ENCODE measurements around the gene OR2V1. TPM values are rescaled to one million over a fixed set of nuclear protein-coding genes. Genes with fewer than 3 reads are reported as not detected.

The OR2V1 gene
- total and polyA plus RNA-seq, 2 donors: 0.02 to 0.05 TPM

DNA sequence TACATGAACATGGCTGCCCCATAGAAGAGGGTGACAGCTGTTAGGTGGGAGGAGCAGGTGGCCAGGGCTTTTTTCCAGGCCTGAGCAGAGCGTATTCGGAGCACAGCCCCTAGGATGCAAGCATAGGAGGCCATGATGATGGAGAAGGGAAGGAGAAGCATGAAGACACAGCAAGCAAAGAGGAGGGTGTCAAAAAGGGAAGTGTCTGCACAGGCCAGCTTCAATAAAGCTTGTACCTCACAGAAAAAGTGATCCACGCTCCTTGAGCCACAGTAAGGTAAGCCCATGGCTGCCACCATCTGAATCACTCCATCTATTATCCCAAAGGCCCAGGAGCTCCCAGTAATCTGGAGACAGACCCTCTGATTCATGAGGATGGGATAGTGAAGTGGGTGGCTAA is 6.4 kb downstream of the OR2V1 start:
- H3K9me3 ChIP-seq (ENCODE audit: control insufficient read depth in 2 of 2, insufficient read depth in 1 of 2, low read length in 1 of 2): no peaks in the 10 kb centered on the region
- H3K27ac ChIP-seq (ENCODE audit: low read depth in 1 of 2, low read length in 1 of 2): no peak overlapping the region
- no peak for DNase-seq (ENCODE audit: low read depth in 6 of 9, low spot score in 9 of 9)
- WGBS: 89% methylated on average over 3 of the region's 3 CpGs
- no peaks in the 10 kb centered on the region for H3K36me3 ChIP-seq (ENCODE audit: control insufficient read depth in 2 of 2, insufficient read depth in 2 of 2, low read length in 1 of 2)
- H3K27me3 ChIP-seq (ENCODE audit: control insufficient read depth in 2 of 2, insufficient read depth in 1 of 2, low read length in 1 of 2): peaks cover 0 to 22% of the 10 kb centered on the region in 2 donors
- H3K4me1 ChIP-seq (ENCODE audit: control insufficient read depth in 2 of 2, insufficient read depth in 2 of 2, low read length in 2 of 2): no peaks in the 10 kb centered on the region
- H3K4me3 ChIP-seq (ENCODE audit: low read length in 2 of 2): no peak overlapping the region

DNA sequence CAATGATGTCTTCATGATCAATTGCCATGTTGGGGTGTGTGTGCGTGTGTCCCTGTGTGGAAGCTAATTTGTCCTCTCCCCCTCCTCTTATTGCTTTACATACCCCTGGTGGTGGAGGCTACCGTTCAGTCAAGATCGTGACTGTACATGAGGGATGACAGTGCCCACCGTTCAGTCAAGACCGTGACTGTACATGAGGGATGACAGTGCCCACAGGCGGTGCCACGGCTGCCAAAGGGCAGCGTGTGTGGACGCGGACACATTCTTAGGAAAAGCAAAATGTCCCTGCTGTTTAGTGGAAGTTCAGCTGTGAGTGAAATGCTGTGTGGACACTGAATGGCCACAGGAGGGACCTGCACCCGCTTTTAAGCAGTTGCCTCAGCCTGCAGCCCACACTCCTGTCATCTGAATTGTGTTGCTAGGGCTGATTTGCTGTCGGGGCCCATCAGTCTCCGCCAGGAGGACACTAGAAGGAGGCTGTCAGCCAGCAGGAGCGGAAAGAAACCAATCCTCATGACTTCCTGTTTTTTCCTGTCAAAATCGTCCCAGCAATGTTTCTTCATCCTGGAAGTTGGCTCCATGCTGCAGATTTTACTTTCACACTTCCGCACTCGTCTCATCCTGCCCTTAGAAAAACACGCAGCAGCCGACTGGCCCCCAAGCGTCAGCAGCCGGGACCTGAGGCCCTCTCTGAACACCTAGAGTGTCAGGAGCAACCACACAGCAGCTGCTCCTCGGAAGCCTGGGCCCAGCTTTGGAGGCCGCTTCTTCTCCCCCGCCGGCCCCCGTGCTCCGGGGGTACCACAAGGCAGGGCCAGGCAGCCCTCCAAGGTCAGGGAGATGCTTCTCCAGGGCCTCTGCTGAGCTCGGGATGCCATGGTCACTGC is 9.1 kb downstream of the OR2V1 start:
- H3K9me3 ChIP-seq (ENCODE audit: control insufficient read depth in 2 of 2, insufficient read depth in 1 of 2, low read length in 1 of 2): no peaks in the 10 kb centered on the region
- peak overlapping the region in 1 of 2 donors; percentile 20 for H3K27ac ChIP-seq (ENCODE audit: low read depth in 1 of 2, low read length in 1 of 2)
- WGBS: 58% methylated on average over 28 of the region's 28 CpGs
- no peaks in the 10 kb centered on the region for H3K4me1 ChIP-seq (ENCODE audit: control insufficient read depth in 2 of 2, insufficient read depth in 2 of 2, low read length in 2 of 2)
- H3K27me3 ChIP-seq (ENCODE audit: control insufficient read depth in 2 of 2, insufficient read depth in 1 of 2, low read length in 1 of 2): peaks cover 0 to 32% of the 10 kb centered on the region in 2 donors
- H3K36me3 ChIP-seq (ENCODE audit: control insufficient read depth in 2 of 2, insufficient read depth in 2 of 2, low read length in 1 of 2): no peaks in the 10 kb centered on the region
- no peak for DNase-seq (ENCODE audit: low read depth in 6 of 9, low spot score in 9 of 9)
- H3K4me3 ChIP-seq (ENCODE audit: low read length in 2 of 2): no peak overlapping the region

DNA sequence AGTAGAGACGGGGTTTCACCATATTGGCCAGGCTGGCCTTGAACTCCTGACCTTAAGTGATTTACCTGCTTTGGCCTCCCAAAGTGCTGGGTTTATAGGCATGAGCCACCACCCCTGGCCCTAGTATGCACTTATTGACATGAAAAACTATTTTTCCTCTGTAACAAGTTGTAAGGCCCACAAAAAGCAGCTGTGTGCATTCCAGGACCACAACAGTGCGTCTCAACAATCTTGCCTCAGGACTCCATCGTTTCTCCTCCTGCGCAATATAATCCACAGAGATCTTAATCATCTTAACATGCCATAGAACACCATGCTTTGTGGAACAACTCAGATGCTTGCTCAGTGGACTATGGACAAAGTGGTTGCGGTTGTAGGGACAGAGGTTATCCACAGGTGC is 10.2 kb downstream of the OR2V1 start:
- Histone ChIP-seq H3K27ac (ENCODE audit: low read depth in 1 of 2, low read length in 1 of 2) (no peak overlapping the region), H3K4me1 (ENCODE audit: control insufficient read depth in 2 of 2, insufficient read depth in 2 of 2, low read length in 2 of 2) (no peaks in the 10 kb centered on the region), H3K4me3 (ENCODE audit: low read length in 2 of 2) (no peak overlapping the region), H3K27me3 (ENCODE audit: control insufficient read depth in 2 of 2, insufficient read depth in 1 of 2, low read length in 1 of 2) (peaks cover 3 to 43% of the 10 kb centered on the region in 2 donors), H3K9me3 (ENCODE audit: control insufficient read depth in 2 of 2, insufficient read depth in 1 of 2, low read length in 1 of 2) (no peaks in the 10 kb centered on the region), H3K36me3 (ENCODE audit: control insufficient read depth in 2 of 2, insufficient read depth in 2 of 2, low read length in 1 of 2) (no peaks in the 10 kb centered on the region)
- 92% methylated on average over 5 of the region's 5 CpGs for WGBS
- no peak for DNase-seq (ENCODE audit: low read depth in 6 of 9, low spot score in 9 of 9)

DNA sequence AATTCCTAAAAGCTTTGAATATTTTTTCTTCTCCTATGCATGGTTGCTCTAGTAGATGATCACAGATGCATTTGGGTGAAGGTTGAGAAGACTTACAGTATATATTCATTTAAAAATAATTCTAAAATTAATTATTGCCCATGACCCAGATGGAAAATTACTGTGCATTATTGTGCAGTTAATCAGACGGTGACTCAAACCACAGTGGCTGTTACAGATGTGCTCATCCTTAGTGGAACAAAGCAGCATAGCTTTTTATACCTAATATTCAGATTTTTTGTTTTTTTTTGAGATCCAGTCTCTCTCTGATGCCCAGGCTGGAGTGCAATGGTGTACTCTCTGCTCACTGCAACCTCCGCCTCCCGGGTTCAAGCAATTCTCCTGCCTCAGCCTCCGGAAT is 10.7 kb downstream of the OR2V1 start:
- DNase-seq (ENCODE audit: low read depth in 6 of 9, low spot score in 9 of 9): no peak
- Histone ChIP-seq H3K27ac (ENCODE audit: low read depth in 1 of 2, low read length in 1 of 2) (no peak overlapping the region), H3K4me3 (ENCODE audit: low read length in 2 of 2) (no peak overlapping the region), H3K36me3 (ENCODE audit: control insufficient read depth in 2 of 2, insufficient read depth in 2 of 2, low read length in 1 of 2) (no peaks in the 10 kb centered on the region), H3K4me1 (ENCODE audit: control insufficient read depth in 2 of 2, insufficient read depth in 2 of 2, low read length in 2 of 2) (no peaks in the 10 kb centered on the region), H3K9me3 (ENCODE audit: control insufficient read depth in 2 of 2, insufficient read depth in 1 of 2, low read length in 1 of 2) (no peaks in the 10 kb centered on the region), H3K27me3 (ENCODE audit: control insufficient read depth in 2 of 2, insufficient read depth in 1 of 2, low read length in 1 of 2) (peaks cover 3 to 47% of the 10 kb centered on the region in 2 donors)
- WGBS: 95% methylated on average over 4 of the region's 4 CpGs

DNA sequence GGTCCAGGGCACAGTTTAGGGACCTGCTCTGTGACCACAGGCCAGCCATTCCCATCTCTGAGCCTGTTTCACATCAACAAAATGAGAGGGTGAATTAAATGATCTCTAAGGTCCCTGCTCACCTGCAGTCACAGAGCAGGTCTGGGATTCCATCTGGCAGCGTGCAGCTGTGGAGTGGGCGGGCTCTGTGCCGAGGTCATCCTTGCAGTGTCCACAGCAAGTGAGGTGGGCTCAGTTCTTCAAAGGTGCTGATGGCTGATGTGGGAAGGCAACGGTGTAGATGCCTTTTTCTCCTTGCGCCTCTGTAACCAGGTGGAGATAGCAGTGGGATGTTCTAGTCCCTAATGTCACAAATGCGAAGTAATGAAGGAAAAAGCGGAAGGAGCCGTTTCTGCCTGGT is 11.9 kb downstream of the OR2V1 start:
- Histone ChIP-seq H3K27me3 (ENCODE audit: control insufficient read depth in 2 of 2, insufficient read depth in 1 of 2, low read length in 1 of 2) (peaks cover 13 to 57% of the 10 kb centered on the region in 2 donors), H3K4me1 (ENCODE audit: control insufficient read depth in 2 of 2, insufficient read depth in 2 of 2, low read length in 2 of 2) (peaks cover 0 to 5% of the 10 kb centered on the region in 2 donors), H3K27ac (ENCODE audit: low read depth in 1 of 2, low read length in 1 of 2) (no peak overlapping the region), H3K9me3 (ENCODE audit: control insufficient read depth in 2 of 2, insufficient read depth in 1 of 2, low read length in 1 of 2) (peaks cover 0 to 7% of the 10 kb centered on the region in 2 donors), H3K36me3 (ENCODE audit: control insufficient read depth in 2 of 2, insufficient read depth in 2 of 2, low read length in 1 of 2) (no peaks in the 10 kb centered on the region), H3K4me3 (ENCODE audit: low read length in 2 of 2) (no peak overlapping the region)
- WGBS: 94% methylated on average over 8 of the region's 8 CpGs
- no peak for DNase-seq (ENCODE audit: low read depth in 6 of 9, low spot score in 9 of 9)

DNA sequence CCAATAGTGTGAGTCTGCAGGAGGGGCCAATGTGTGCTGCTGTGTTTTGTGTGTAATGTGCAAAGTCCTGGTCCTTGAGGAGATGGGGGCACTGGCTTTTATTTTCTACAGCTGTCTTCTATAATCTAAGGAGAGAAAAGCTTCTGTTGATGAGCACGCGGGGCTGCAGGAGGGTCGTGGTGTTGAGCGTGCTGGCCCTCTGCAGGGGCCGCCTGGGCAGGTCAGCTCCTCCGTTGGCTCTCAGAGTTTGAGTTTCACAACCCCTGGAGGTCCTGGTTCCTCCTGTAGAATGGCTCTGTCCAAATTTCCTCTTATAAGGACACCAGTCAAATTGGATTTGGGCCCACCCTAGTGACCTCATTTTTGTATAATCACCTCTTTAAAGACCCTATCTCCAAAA is 12.6 kb downstream of the OR2V1 start:
- peaks cover 0 to 10% of the 10 kb centered on the region in 2 donors for H3K9me3 ChIP-seq (ENCODE audit: control insufficient read depth in 2 of 2, insufficient read depth in 1 of 2, low read length in 1 of 2)
- H3K27ac ChIP-seq (ENCODE audit: low read depth in 1 of 2, low read length in 1 of 2): no peak overlapping the region
- WGBS: 91% methylated on average over 6 of the region's 6 CpGs
- no peaks in the 10 kb centered on the region for H3K36me3 ChIP-seq (ENCODE audit: control insufficient read depth in 2 of 2, insufficient read depth in 2 of 2, low read length in 1 of 2)
- H3K4me1 ChIP-seq (ENCODE audit: control insufficient read depth in 2 of 2, insufficient read depth in 2 of 2, low read length in 2 of 2): peaks cover 0 to 5% of the 10 kb centered on the region in 2 donors
- peaks cover 15 to 61% of the 10 kb centered on the region in 2 donors for H3K27me3 ChIP-seq (ENCODE audit: control insufficient read depth in 2 of 2, insufficient read depth in 1 of 2, low read length in 1 of 2)
- no peak overlapping the region for H3K4me3 ChIP-seq (ENCODE audit: low read length in 2 of 2)
- DNase-seq (ENCODE audit: low read depth in 6 of 9, low spot score in 9 of 9): no peak

DNA sequence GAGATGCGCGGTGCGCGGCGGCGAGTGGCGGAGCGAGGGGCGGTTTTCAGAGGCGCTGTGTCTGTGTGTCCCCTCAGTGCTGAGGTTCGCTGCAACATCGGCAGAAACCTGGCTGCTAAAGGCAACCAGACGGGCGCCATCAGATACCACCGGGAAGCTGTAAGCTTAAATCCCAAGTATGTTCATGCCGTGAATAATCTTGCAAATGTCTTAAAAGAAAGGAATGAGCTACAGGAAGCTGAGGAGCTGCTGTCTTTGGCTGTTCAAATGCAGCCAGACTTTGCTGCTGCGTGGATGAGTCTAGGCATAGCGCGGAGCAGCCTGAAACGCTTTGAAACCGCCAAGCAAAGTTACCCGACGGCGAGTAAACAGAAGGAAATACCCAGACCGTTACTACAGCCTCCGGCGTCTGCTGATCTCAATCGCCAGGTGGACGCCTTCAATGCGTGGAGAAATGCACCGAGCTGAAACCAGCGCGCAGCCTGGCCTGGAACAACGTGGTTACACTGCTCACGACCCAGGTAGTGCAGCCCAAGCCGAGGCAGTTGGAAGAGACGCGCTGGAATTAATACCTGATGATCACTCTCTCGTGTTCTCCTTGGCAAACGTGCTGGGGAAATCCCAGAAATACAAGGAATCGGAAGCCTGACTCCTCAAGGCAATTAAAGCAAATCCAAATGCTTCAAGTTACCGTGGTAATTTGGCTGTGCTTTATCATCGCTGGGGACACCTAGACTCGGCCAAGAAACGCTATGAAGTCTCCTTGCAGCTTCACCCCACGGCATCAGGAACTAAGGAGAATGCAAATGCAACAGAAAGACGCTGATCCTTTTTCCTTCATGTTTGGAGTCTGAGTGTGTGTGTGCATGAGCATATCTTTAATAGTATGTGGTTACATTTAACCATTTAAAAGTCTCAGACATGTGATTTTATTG is 15.9 kb downstream of the OR2V1 start:
- peak in 5 of 9 donors; percentile 0 to 30 (median 5) for DNase-seq (ENCODE audit: low read depth in 6 of 9, low spot score in 9 of 9)
- H3K27ac ChIP-seq (ENCODE audit: low read depth in 1 of 2, low read length in 1 of 2): peak overlapping the region in 1 of 2 donors; percentile 60
- H3K36me3 ChIP-seq (ENCODE audit: control insufficient read depth in 2 of 2, insufficient read depth in 2 of 2, low read length in 1 of 2): no peaks in the 10 kb centered on the region
- H3K4me1 ChIP-seq (ENCODE audit: control insufficient read depth in 2 of 2, insufficient read depth in 2 of 2, low read length in 2 of 2): peaks cover 0 to 5% of the 10 kb centered on the region in 2 donors
- H3K4me3 ChIP-seq (ENCODE audit: low read length in 2 of 2): no peak overlapping the region
- WGBS: 12% methylated on average over 47 of the region's 47 CpGs
- H3K27me3 ChIP-seq (ENCODE audit: control insufficient read depth in 2 of 2, insufficient read depth in 1 of 2, low read length in 1 of 2): peaks cover 17 to 61% of the 10 kb centered on the region in 2 donors
- peaks cover 0 to 10% of the 10 kb centered on the region in 2 donors for H3K9me3 ChIP-seq (ENCODE audit: control insufficient read depth in 2 of 2, insufficient read depth in 1 of 2, low read length in 1 of 2)

DNA sequence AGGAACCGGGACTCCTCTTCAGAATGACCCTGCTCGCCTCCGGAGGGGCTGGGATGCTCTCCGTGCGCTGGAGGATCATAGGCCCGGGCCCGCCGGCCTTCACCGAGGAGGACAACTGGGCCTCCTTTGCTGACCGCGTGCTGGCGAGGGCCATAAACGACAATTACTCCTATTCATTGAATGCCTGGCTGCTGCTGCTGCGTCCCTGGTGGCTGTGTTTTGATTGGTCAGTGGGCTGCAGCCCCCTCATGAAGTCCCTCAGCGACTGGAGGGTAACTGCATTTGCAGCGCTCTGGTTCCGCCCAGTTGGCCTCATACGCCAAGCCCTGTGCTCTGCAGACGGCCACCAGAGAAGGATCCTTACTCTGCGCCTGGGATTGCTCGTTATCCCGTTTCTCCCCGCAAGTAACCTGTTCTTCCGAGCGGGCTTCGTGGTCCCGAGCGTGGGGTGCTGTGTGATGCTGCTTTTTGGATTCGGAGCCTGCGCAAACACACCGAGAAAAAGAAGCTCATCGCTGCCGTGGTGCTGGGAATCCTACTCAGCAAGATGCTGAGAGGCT is 16.6 kb downstream of the OR2V1 start:
- no peaks in the 10 kb centered on the region for H3K36me3 ChIP-seq (ENCODE audit: control insufficient read depth in 2 of 2, insufficient read depth in 2 of 2, low read length in 1 of 2)
- DNase-seq (ENCODE audit: low read depth in 6 of 9, low spot score in 9 of 9): no peak
- H3K9me3 ChIP-seq (ENCODE audit: control insufficient read depth in 2 of 2, insufficient read depth in 1 of 2, low read length in 1 of 2): peaks cover 0 to 10% of the 10 kb centered on the region in 2 donors
- peaks cover 0 to 5% of the 10 kb centered on the region in 2 donors for H3K4me1 ChIP-seq (ENCODE audit: control insufficient read depth in 2 of 2, insufficient read depth in 2 of 2, low read length in 2 of 2)
- H3K27ac ChIP-seq (ENCODE audit: low read depth in 1 of 2, low read length in 1 of 2): peak overlapping the region in 1 of 2 donors; percentile 60
- WGBS: 54% methylated on average over 33 of the region's 33 CpGs
- H3K27me3 ChIP-seq (ENCODE audit: control insufficient read depth in 2 of 2, insufficient read depth in 1 of 2, low read length in 1 of 2): peaks cover 17 to 66% of the 10 kb centered on the region in 2 donors
- no peak overlapping the region for H3K4me3 ChIP-seq (ENCODE audit: low read length in 2 of 2)

Data from thymus (tissue), 11 donors.